ENCODE data around the gene IGF2BP2.
"Not testable (repeated sequence)": the region's sequence is repeated elsewhere in the genome, so short reads cannot be mapped to it uniquely, and the experiment has no call there.

IGF2BP2 gene

DNA sequence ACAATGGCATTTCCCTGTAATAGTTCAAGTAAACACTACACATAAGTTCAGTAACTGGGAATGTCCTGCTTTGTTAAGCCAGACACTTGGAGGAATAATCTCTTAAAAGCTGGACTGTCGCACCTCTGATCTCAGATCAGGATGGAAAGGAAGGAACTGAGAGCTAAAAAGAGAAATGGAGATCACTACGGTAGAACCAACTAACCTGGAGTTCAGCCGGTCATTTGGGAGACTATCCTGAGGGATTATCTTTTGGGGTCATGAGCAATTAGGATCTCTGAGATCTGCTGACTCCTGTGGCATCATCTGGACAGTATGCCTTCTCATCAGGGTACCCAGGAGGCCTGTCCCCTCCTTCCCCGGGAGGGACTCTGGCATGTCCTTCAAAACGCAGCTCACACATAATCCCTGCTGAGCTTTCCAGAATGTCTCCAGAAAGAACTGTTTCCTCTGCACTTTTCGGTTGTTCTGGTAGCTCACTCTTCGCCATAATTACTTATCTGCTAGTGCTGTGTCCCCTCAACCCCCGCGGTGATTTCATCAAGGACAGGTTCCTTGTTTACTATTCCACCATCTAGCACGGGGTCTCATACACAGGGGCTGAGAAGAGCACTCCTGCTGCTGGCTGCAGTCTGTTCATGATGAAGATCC lies 123.1 kb downstream of the IGF2BP2 start:
- TF ChIP-seq GATA1 (IDR thresholded peaks at IDR 0.05; ENCODE audit: low read depth, low read length): no peak
- no peak for TF ChIP-seq POLR2A (IDR thresholded peaks at IDR 0.05; ENCODE audit: low read length)
- no peak for DNase-seq

DNA sequence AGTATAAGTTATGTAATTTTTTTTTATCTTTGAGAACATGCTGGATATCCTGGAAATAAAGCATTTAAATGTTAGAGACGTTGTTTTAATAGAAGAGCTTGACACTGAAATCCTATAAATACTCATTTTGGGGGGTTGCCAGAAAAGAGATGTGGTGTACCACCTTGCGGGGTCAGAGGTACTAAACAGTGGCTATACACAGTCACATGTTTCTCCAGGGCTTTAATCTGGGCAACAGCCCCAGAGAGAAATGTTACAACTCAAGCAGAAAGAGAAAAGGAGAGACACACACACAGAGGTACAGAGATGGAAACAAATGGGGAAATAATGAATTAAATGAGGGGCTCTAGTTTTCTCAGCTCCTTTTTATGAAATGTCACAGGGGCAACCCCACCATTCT lies 124.9 kb downstream of the IGF2BP2 start:
- TF ChIP-seq GATA1 (IDR thresholded peaks at IDR 0.05; ENCODE audit: low read depth, low read length): no peak
- TF ChIP-seq POLR2A (IDR thresholded peaks at IDR 0.05; ENCODE audit: low read length): no peak
- no peak for DNase-seq

DNA sequence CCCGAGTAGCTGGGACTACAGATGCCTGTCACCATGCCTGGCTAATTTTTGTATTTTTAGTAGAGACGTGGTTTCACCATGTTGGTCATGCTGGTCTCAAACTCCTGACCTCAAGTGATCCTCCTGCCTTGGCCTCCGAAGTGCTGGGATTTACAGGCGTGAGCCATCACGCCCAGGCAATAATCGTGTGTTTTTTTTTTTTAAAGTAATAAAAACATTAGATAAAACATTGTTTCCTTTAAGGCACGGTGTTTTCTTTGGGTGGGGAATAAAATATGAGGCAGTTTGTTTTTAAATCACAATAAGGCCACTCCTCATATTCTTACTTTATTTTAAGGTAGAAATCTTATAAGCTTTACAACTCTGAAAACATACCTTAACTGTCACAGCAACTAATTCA lies 127.6 kb downstream of the IGF2BP2 start:
- DNase-seq: not testable (repeated sequence)

DNA sequence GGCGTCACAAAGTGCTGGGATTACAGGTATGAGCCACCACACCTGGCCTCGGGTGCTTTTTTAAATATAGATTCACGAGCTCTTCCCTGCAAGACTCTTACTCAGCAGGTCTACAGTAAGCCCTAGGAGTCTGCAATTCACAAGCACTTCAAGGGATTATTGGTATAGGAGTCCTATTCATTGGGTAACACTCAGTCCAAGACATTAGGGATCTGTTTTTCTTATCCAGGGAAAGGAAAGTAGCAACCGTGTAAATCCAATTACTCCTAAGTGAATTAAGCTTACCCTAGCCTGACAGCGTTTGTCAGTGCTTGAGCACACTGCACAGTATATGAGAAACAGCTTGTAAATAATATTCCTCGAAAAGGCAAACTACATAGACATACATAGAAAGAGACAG lies 128.8 kb downstream of the IGF2BP2 start:
- no peak for DNase-seq
- no peak for TF ChIP-seq GATA1 (IDR thresholded peaks at IDR 0.05; ENCODE audit: low read depth, low read length)
- no peak for TF ChIP-seq POLR2A (IDR thresholded peaks at IDR 0.05; ENCODE audit: low read length)

DNA sequence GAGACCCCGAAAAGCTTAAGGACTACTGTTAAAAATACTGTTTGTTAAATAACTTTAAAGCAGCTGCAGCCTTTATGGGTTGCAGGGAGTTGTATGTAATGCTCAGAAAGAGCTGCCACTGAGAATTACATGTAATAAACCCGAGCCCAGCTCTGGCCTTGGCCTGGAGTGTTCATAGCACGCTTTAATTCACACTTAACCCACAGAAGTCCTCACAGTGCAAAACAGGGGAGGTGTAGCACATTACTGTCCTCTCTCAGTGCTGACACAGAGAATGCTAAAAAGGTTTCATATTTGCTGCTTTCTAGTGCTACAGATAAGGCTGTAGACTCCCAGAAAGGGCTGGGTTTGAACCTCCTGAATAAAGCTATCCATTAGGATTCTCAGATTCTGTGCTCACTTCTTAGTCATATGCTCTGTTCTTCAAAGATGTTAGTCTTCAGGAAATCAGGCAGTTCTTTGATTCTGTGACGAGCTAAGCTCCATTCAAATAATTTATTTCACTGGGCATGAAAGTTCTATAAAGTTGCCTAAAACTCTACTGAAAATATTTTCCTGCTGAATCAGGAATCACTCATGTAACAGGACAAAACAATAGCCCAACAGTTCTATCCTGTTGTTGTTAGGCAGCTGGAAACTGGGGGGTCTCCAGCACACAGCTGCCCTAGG lies 130.7 kb downstream of the IGF2BP2 start:
- TF ChIP-seq GATA1 (IDR thresholded peaks at IDR 0.05; ENCODE audit: low read depth, low read length) (no peak), POLR2A (IDR thresholded peaks at IDR 0.05; ENCODE audit: low read length) (no peak)
- DNase-seq: no peak

DNA sequence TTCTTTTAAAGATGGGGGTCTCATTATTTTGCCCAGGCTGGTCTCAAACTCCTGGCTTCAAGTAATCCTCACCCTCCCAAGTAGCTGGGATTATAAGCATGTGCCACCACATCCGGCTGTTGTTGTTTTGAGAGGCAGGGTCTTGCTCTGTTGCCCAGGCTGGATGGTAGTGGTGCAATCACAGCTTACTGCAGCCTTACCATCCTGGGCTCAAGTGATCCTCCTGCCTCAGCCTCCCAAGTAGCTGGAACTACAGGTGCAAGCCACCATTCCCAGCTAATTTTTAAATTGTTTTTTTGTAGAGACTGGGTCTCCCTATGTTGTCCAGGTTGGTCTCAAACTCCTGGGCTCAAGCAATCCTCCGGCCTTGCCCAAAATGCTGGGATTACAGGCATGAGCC lies 133.2 kb downstream of the IGF2BP2 start:
- TF ChIP-seq GATA1 (IDR thresholded peaks at IDR 0.05; ENCODE audit: low read depth, low read length): no peak
- TF ChIP-seq POLR2A (IDR thresholded peaks at IDR 0.05; ENCODE audit: low read length): no peak

DNA sequence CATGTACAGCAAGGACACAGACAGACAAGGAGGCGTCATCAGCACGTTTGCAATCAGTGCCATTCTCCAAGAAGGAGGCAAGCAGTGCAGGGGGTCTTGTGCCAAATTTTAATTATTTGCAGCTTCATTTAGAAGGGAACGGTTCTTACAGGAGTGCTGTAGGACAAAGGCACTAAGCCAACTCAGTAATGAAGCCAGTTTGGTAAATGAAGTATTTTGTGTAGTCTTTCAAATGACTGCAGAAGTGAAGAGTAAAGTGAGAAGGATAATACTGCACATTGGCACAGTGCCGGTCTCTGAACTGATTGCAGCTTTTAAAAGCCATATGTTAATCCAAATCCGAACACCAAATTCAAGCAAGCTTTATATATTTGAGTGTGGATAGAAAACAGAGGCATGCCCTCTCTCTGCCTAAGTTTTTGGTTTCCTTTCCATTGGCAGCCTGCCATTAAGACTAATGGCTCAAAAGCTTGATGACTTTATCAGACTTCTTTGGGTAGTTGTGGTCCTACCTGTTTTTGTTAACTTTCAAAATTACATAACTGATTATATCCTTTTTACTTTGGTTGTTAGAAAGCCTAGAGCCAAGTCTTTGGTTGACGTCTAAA lies 137.5 kb downstream of the IGF2BP2 start:
- TF ChIP-seq GATA1 (IDR thresholded peaks at IDR 0.05; ENCODE audit: low read depth, low read length): no peak
- no peak for TF ChIP-seq POLR2A (IDR thresholded peaks at IDR 0.05; ENCODE audit: low read length)
- DNase-seq: no peak

More for the DNA sequence above, 133.2 kb downstream of the IGF2BP2 start:
- DNase-seq: no peak

DNA sequence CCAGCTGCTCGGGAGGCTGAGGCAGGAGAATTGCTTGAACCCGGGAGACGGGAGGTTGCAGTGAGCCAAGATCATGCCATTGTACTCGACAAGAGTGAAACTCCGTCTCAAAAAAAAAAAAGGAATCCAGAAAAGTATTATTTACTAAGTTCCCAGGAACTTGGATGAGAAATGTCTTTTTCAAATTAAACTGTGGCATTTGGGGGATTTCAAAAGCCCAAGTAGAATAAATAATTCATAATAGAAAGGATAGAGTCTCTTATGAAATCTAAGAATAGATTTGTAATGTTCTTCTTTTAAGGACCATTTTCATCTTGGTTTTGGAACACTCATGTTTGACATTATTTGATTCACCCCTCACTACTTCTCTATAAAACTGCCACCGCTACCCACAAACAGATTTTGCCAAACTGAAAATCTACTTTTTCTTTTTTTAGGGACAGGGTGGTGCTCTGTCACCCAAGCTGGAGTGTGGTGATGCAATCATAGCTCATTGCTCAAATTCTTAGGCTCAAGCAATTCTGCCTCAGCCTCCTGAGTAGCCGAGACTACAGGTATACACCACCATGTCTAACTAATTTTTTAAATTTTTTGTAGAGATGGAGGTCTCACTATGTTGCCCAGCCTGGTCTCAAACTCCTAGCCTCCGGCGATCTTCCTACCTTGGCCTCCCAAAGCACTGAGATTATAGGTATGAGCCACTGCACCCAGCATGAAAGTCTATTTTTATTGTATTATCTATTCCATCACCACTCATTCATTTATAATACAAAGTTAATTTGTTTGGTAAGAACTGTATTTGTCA lies 139.4 kb downstream of the IGF2BP2 start:
- no peak for DNase-seq

DNA sequence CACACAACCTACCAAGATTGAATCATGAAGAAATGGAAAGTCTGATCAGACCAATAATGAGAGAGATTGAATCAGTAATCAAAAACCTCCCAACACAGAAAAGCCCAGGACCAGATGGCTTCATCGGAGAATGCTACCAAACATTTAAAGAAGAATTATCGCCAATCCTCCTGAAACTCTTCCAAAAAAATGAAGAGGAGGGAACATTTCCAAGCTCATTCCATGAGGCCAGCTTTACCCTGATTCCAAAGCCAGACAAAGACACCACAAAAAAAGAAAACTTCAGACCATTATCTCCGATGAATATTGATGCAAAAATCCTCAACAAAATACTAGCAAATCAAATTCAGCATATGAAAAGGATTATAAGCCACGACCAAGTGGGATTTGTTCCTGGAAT lies 144.6 kb downstream of the IGF2BP2 start:
- TF ChIP-seq POLR2A (IDR thresholded peaks at IDR 0.05; ENCODE audit: low read length) (no peak), GATA1 (IDR thresholded peaks at IDR 0.05; ENCODE audit: low read depth, low read length) (no peak)
- no peak for DNase-seq

More for the DNA sequence above, 139.4 kb downstream of the IGF2BP2 start:
- TF ChIP-seq POLR2A (IDR thresholded peaks at IDR 0.05; ENCODE audit: low read length): no peak
- TF ChIP-seq GATA1 (IDR thresholded peaks at IDR 0.05; ENCODE audit: low read depth, low read length): no peak

DNA sequence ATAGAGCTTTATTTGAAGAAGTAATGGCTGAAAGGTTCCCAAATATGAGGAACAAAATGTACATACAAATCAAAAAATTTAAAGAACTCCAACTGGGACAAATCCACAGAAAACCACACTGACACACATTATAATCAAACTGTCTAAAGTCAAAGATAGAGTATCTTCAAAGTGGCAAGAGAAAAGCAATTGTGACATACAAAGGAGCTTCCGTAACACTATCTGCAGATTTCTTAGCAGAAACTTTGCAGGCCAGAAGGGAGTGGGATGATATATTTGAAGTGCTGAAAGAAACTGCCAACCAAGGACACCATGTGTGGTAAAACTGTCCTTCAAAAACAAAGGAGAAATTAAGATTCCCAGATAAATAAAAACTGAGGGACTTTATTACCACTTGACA lies 146.8 kb downstream of the IGF2BP2 start:
- no peak for DNase-seq
- TF ChIP-seq GATA1 (IDR thresholded peaks at IDR 0.05; ENCODE audit: low read depth, low read length) (no peak), POLR2A (IDR thresholded peaks at IDR 0.05; ENCODE audit: low read length) (no peak)

DNA sequence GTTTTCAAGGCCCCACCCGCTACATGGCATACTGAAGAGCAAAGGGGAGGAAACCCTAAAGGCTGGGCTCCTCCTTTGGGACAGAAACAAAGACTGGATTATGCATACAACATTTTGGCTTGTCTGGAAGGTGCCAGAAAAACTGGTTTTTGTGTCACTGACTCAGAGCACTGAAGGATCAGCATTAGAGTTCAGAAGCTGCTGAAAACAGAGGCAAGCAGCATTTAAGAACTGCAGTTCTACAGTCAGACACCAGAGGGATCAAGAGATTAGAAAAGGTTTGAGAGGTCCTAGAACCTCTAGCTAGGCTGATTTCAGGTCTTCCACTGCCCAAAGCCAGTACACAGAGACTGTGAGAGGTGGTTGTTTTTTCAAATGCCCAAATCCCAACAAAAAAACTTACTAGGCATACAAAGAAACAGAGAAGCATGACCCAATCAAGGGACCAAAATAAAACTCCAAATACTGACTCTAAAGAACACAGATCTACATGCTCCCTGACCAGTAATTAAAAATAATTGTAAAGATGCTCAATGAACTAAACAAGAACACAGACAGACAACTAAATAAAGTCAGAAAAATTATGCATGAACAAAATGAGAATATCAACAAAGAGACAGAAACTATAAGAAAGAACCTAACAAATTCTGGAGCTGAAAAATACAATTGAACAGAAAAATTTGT lies 147.6 kb downstream of the IGF2BP2 start:
- peak; percentile 60 to 75 for DNase-seq
- TF ChIP-seq POLR2A (IDR thresholded peaks at IDR 0.05; ENCODE audit: low read length) (no peak), GATA1 (IDR thresholded peaks at IDR 0.05; ENCODE audit: low read depth, low read length) (no peak)

DNA sequence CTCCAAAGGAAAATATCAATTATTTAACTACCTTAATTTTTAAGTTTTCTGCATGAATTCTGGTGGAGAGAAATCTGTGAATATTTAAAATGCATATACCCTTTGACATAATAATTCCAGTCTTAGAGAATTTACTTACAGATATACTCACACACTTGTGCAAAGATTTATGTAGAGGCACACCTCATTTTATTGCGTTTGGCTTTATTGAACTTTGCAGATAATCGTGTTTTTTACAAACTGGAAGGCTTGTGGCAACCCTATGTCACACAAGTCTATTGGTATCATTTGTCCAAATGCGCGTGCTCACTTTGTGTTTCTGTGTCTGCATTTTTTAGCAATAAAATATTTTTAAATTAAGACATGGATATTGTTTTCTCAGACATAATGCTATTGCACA lies 157.3 kb downstream of the IGF2BP2 start:
- no peak for DNase-seq
- TF ChIP-seq GATA1 (IDR thresholded peaks at IDR 0.05; ENCODE audit: low read depth, low read length): no peak
- no peak for TF ChIP-seq POLR2A (IDR thresholded peaks at IDR 0.05; ENCODE audit: low read length)

DNA sequence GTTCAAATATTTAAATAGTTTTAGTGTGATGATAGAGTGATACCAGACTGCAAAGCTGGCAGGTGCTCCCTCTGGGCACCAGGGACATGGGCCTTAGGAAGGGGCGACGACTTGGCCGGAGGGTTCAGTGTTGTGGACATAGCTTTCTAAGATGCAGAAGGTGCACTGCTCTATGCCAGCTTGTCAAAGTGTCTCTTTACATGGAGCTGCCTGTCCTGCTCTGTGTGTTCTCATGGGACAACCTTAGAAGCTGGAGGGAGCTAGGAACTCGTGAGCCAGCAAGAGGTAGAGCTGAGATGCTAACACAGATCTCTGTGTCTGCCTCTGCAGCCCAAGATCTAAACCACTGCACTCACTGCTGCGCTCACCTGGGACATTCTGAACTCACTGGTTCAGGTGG lies 160.9 kb downstream of the IGF2BP2 start:
- DNase-seq: no peak
- TF ChIP-seq GATA1 (IDR thresholded peaks at IDR 0.05; ENCODE audit: low read depth, low read length): no peak

DNA sequence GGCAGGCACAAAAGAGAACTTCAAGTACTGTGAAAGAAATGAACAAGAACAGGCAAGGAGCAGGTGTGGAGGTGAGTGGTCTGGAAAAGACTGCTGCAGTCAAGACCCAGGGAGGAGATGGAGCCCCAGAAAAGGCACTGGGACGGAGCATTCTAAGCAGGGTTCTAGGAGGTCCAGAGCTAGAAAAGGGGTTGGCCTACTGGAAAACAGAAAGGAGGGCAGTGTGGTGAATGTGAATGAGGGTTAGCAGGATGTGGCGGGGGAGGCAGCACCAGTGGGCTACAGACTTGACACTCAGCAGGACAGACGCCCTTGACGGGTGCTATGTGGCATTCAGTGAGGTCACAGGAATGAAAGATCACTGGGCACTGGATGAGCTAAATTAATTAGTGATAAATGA lies 163.1 kb downstream of the IGF2BP2 start:
- TF ChIP-seq POLR2A (IDR thresholded peaks at IDR 0.05; ENCODE audit: low read length): no peak
- TF ChIP-seq GATA1 (IDR thresholded peaks at IDR 0.05; ENCODE audit: low read depth, low read length): no peak
- DNase-seq: no peak

DNA sequence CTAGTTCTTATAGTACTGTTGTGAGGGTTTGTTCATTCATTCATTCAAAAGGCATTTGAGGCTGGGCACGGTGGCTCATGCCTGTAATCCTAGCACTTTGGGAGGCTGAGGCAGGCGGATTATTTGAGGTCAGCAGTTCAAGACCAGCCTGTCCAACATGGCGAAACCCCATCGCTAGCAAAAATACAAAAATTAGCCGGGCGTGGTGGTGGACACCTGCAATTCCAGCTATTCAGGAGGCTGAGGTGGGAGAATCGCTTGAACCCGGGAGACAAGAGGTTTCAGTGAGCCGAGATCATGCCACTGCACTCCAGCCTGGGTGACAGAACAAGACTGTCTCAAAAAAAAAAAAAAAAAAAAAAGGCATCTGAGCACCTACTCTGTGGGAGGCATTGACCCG lies 163.5 kb downstream of the IGF2BP2 start:
- DNase-seq: not testable (repeated sequence)
